ENCODE measurements around the gene MINDY2.

MINDY2 gene

DNA sequence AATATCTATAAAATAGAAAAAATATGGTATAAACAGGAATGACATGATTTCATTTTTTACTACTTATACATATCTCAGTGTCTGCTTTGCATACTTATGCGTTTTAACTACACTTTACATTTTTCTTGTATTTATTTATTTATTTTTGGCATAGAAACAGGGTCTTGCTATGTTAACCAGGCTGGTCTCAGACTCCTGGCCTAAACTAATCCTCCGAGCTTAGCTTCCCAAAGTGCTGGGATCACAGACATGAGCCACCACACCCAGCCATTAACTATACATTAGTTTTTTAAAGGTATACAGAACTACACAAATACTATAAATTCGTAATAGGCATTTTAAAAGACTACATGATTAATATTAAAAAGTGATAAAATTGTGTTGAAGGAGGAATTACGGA, 30.7 kb upstream of the MINDY2 start:
- Histone ChIP-seq H3K9me3 (ENCODE audit: insufficient read depth, low read length, severe bottlenecking) (no peaks in the 10 kb centered on the region), H2AFZ (ENCODE audit: low read depth, low read length) (no peak overlapping the region), H3K36me3 (ENCODE audit: insufficient read depth, low read length) (no peaks in the 10 kb centered on the region), H3K4me2 (ENCODE audit: insufficient read depth, low read length) (no peak overlapping the region), H3K4me3 (ENCODE audit: low read depth in 1 of 2, low read length in 2 of 2) (no peak overlapping the region), H3K27ac (ENCODE audit: low read length) (no peak overlapping the region), H3K79me2 (ENCODE audit: insufficient read depth, low read length) (peaks cover 97% of the 10 kb centered on the region), H4K20me1 (ENCODE audit: insufficient read depth, low read length) (peaks cover 51% of the 10 kb centered on the region), H3K9ac (ENCODE audit: low read depth, low read length) (no peak overlapping the region), H3K4me1 (ENCODE audit: insufficient read depth, low read length) (peaks cover 9% of the 10 kb centered on the region), H3K27me3 (ENCODE audit: insufficient read depth, low read length, poor library complexity) (no peaks in the 10 kb centered on the region)
- no peak for ATAC-seq (ENCODE audit: insufficient read depth, low read depth)
- TF ChIP-seq, protein P1, sequence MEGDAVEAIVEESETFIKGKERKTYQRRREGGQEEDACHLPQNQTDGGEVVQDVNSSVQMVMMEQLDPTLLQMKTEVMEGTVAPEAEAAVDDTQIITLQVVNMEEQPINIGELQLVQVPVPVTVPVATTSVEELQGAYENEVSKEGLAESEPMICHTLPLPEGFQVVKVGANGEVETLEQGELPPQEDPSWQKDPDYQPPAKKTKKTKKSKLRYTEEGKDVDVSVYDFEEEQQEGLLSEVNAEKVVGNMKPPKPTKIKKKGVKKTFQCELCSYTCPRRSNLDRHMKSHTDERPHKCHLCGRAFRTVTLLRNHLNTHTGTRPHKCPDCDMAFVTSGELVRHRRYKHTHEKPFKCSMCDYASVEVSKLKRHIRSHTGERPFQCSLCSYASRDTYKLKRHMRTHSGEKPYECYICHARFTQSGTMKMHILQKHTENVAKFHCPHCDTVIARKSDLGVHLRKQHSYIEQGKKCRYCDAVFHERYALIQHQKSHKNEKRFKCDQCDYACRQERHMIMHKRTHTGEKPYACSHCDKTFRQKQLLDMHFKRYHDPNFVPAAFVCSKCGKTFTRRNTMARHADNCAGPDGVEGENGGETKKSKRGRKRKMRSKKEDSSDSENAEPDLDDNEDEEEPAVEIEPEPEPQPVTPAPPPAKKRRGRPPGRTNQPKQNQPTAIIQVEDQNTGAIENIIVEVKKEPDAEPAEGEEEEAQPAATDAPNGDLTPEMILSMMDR (IDR thresholded peaks at IDR 0.05; ENCODE audit: borderline replicate concordance, extremely low read depth, low read length, poor library complexity, severe bottlenecking) = no peak
- no peak for TF ChIP-seq EZH2 (IDR thresholded peaks at IDR 0.05; ENCODE audit: borderline replicate concordance, low read depth, low read length, severe bottlenecking)
- DNase-seq = no peak

DNA sequence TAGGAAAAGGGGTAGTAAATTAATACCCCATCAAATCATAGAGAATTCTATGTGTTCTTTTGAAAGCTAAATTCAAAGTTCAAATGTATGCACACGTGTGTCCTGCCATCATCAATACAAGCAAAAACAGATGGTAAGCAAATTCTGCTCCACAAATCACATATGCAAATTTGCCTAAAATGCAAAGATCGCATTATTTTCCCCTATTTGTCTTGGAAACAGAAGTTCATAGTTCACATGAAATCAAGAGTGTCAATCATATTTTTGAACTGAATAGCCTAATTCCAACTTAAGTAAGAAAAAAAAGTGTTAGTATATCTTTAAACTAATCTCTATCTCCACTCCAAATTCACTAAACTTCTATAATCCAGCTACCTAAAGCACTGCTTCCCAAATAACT, 30.1 kb upstream of the MINDY2 start:
- ATAC-seq (ENCODE audit: insufficient read depth, low read depth) = no peak
- no peak overlapping the region for H3K4me2 ChIP-seq (ENCODE audit: insufficient read depth, low read length)
- H4K20me1 ChIP-seq (ENCODE audit: insufficient read depth, low read length) = peaks cover 53% of the 10 kb centered on the region
- TF ChIP-seq, protein P1 (IDR thresholded peaks at IDR 0.05; ENCODE audit: borderline replicate concordance, extremely low read depth, low read length, poor library complexity, severe bottlenecking) = no peak
- no peak for TF ChIP-seq EZH2 (IDR thresholded peaks at IDR 0.05; ENCODE audit: borderline replicate concordance, low read depth, low read length, severe bottlenecking)
- no peak for DNase-seq
- no peaks in the 10 kb centered on the region for H3K36me3 ChIP-seq (ENCODE audit: insufficient read depth, low read length)
- no peak overlapping the region for H2AFZ ChIP-seq (ENCODE audit: low read depth, low read length)
- peaks cover 97% of the 10 kb centered on the region for H3K79me2 ChIP-seq (ENCODE audit: insufficient read depth, low read length)
- no peaks in the 10 kb centered on the region for H3K9me3 ChIP-seq (ENCODE audit: insufficient read depth, low read length, severe bottlenecking)
- H3K27ac ChIP-seq (ENCODE audit: low read length) = no peak overlapping the region
- H3K4me3 ChIP-seq (ENCODE audit: low read depth in 1 of 2, low read length in 2 of 2) = no peak overlapping the region
- peaks cover 15% of the 10 kb centered on the region for H3K4me1 ChIP-seq (ENCODE audit: insufficient read depth, low read length)
- no peaks in the 10 kb centered on the region for H3K27me3 ChIP-seq (ENCODE audit: insufficient read depth, low read length, poor library complexity)
- no peak overlapping the region for H3K9ac ChIP-seq (ENCODE audit: low read depth, low read length)

DNA sequence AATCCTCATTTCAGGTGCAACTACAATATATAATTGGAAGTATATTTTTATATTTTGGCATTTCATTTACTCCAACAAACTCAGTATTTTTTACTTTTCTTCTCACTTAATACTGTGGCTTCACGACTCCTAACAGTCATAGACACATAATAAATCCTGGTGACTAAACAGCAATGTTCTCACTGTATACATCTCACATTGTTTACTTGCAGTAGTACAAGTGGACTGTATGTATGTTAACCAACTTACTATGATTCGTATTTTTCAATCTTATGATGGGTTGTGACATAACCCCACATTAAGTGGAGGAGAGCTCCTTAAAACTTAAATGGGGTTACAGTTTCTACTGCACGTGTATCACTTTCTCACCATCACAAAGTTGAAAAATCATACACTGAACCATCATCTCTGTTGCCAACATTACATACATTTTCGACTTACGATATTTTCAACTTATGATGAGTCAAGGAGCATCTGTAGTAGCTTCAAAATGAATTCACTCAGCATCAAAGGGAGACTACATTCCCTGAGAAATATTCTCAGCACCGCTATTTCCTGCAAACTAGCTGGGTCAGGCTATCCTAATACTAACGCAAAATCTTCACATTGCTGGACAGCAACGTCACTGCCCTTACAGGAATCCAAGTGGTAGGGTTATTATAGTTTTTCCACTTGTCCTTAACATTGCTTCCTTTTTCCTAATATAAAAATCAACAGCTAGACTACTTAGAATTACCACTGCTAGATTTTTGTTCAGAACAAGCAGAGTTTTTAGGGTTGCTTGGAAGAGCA, 28.9 kb upstream of the MINDY2 start:
- no peak overlapping the region for H3K9ac ChIP-seq (ENCODE audit: low read depth, low read length)
- H2AFZ ChIP-seq (ENCODE audit: low read depth, low read length) = no peak overlapping the region
- H4K20me1 ChIP-seq (ENCODE audit: insufficient read depth, low read length) = peaks cover 53% of the 10 kb centered on the region
- ATAC-seq (ENCODE audit: insufficient read depth, low read depth) = no peak
- H3K36me3 ChIP-seq (ENCODE audit: insufficient read depth, low read length) = no peaks in the 10 kb centered on the region
- no peak overlapping the region for H3K4me2 ChIP-seq (ENCODE audit: insufficient read depth, low read length)
- peaks cover 97% of the 10 kb centered on the region for H3K79me2 ChIP-seq (ENCODE audit: insufficient read depth, low read length)
- no peak overlapping the region for H3K4me3 ChIP-seq (ENCODE audit: low read depth in 1 of 2, low read length in 2 of 2)
- H3K9me3 ChIP-seq (ENCODE audit: insufficient read depth, low read length, severe bottlenecking) = no peaks in the 10 kb centered on the region
- DNase-seq = no peak
- H3K27ac ChIP-seq (ENCODE audit: low read length) = no peak overlapping the region
- no peaks in the 10 kb centered on the region for H3K27me3 ChIP-seq (ENCODE audit: insufficient read depth, low read length, poor library complexity)
- H3K4me1 ChIP-seq (ENCODE audit: insufficient read depth, low read length) = peaks cover 26% of the 10 kb centered on the region
- TF ChIP-seq, protein P1 (IDR thresholded peaks at IDR 0.05; ENCODE audit: borderline replicate concordance, extremely low read depth, low read length, poor library complexity, severe bottlenecking) = no peak
- TF ChIP-seq EZH2 (IDR thresholded peaks at IDR 0.05; ENCODE audit: borderline replicate concordance, low read depth, low read length, severe bottlenecking) = no peak
